Endothelial cell of umbilical vein (primary cell): ENCODE data around the gene IPPK. TPM values are rescaled to one million over a fixed set of nuclear protein-coding genes. Genes with fewer than 3 reads are reported as not detected.

ENCODE experiments used
- BruUV-seq: library from RNA; stranded (reverse); fragments of 400-500 nt; replicated peaks from 2 replicates; lab custom pipeline; 2021; lab: Mats Ljungman, UMichigan
- CTCF ChIA-PET: fragments of 300-600, 350-600 bp; sonication (Branson Sonifier 250); formaldehyde crosslinking; loops from one replicate; lab custom pipeline; 2021; ENCODE audit warnings: antibody characterized with exemption, inconsistent platforms; lab: Charles Lee
- POLR2A ChIA-PET: fragments of 300-600, 350-600 bp; sonication (Branson Sonifier 250); formaldehyde crosslinking; loops from one replicate; lab custom pipeline; 2021; ENCODE audit warnings: antibody characterized with exemption, inconsistent platforms; lab: Charles Lee
- DNase-seq: peaks from one replicate; pipeline ENCODE4 v3.0.0-alpha.2; 2011; ENCODE audit warnings: low read depth, low spot score
- FAIRE-seq: peaks from 2 replicates; lab custom pipeline; 2011; peaks lifted over from hg19 to GRCh38; lab: Jason Lieb, UNC
- H2AFZ ChIP-seq: 2 replicates; pipeline ENCODE4 v1.6.0; 2012; ENCODE audit warnings: low read depth, low read length, control low read depth, inconsistent platforms
- H3K27ac ChIP-seq: 2 replicates; pipeline ENCODE4 v1.5.1; 2011; ENCODE audit warnings: low read depth, mild to moderate bottlenecking, control low read depth, low read length, moderate library complexity; ENCODE audit not compliant: insufficient read depth
- H3K27me3 ChIP-seq, 2 experiments: 2 replicates each; pipeline versions ENCODE4 v1.6.0 to v1.6.1; 2011; ENCODE audit warnings: low read length in 2 of 2, mixed read lengths in 1 of 2; ENCODE audit not compliant: control insufficient read depth in 2 of 2, insufficient read depth in 2 of 2
- H3K36me3 ChIP-seq, 2 experiments: 2 replicates in 1 of 2; 3 replicates in 1 of 2; pipeline ENCODE4 v1.5.1; 2011; ENCODE audit warnings: low read length in 2 of 2, mild to moderate bottlenecking in 1 of 2, moderate library complexity in 1 of 2; ENCODE audit not compliant: control insufficient read depth in 2 of 2, insufficient read depth in 2 of 2; ENCODE audit errors: extremely low read depth in 1 of 2
- H3K4me1 ChIP-seq: 3 replicates; pipeline ENCODE4 v1.5.1; 2011; ENCODE audit warnings: mild to moderate bottlenecking, low read length; ENCODE audit not compliant: control insufficient read depth, insufficient read depth; ENCODE audit errors: extremely low read depth
- H3K4me2 ChIP-seq: 2 replicates; pipeline ENCODE4 v1.6.1; 2011; ENCODE audit warnings: low read length, control low read depth, mixed read lengths; ENCODE audit not compliant: insufficient read depth
- H3K4me3 ChIP-seq, 3 experiments: fragments of 200-600 bp in 1 of 3; sonication (generic), shearing (Covaris generic) in 1 of 3; replicated peaks in 1 of 3; 2 replicates each; pipeline ENCODE4 v1.5.1; 2011 to 2016; ENCODE audit warnings: control low read depth in 3 of 3, low read length in 3 of 3, mild to moderate bottlenecking in 2 of 3, inconsistent platforms in 1 of 3, low read depth in 1 of 3, moderate library complexity in 1 of 3; ENCODE audit not compliant: insufficient read depth in 1 of 3
- H3K79me2 ChIP-seq: 2 replicates; pipeline ENCODE4 v1.6.0; 2012; ENCODE audit warnings: low read length, inconsistent platforms; ENCODE audit not compliant: control insufficient read depth, insufficient read depth
- H3K9ac ChIP-seq: replicated peaks from 2 replicates; pipeline ENCODE3; 2011; ENCODE audit warnings: low read length, control low read depth; ENCODE audit not compliant: insufficient read depth; ENCODE audit errors: extremely low read depth
- H3K9me1 ChIP-seq: replicated peaks from 3 replicates; pipeline ENCODE4 v1.6.0; 2011; ENCODE audit warnings: mild to moderate bottlenecking, low read length; ENCODE audit not compliant: control insufficient read depth, insufficient read depth; ENCODE audit errors: extremely low read depth
- H3K9me3 ChIP-seq: replicated peaks from 2 replicates; pipeline ENCODE4 v1.5.1; 2012; ENCODE audit warnings: low read length, inconsistent platforms; ENCODE audit not compliant: control insufficient read depth, insufficient read depth
- H4K20me1 ChIP-seq: replicated peaks from 2 replicates; pipeline ENCODE3; 2011; ENCODE audit warnings: mild to moderate bottlenecking, low read length; ENCODE audit not compliant: control insufficient read depth, insufficient read depth; ENCODE audit errors: extremely low read depth
- CTCF ChIP-seq, 2 donors: IDR thresholded peaks; 1 replicate in 1 of 2; 2 replicates in 1 of 2; pipeline ENCODE4 v1.5.1; 2011; ENCODE audit warnings: low read length in 2 of 2, mild to moderate bottlenecking in 2 of 2, moderate library complexity in 2 of 2, control low read depth in 1 of 2, inconsistent platforms in 1 of 2, low read depth in 1 of 2; ENCODE audit not compliant: insufficient read depth in 1 of 2; ENCODE audit errors: extremely low read depth in 1 of 2
- EZH2 ChIP-seq: IDR thresholded peaks from 2 replicates; pipeline ENCODE4 v1.6.1; 2012; ENCODE audit warnings: borderline replicate concordance, low read depth, mild to moderate bottlenecking, moderate library complexity, low read length, inconsistent platforms; ENCODE audit not compliant: severe bottlenecking
- JUN ChIP-seq: IDR thresholded peaks from 2 replicates; pipeline ENCODE4 v1.6.1; 2011; ENCODE audit warnings: borderline replicate concordance, low read depth; ENCODE audit not compliant: insufficient read length, insufficient read depth
- MYC ChIP-seq: IDR thresholded peaks from one replicate; pipeline ENCODE4 v1.6.1; 2011; ENCODE audit warnings: mild to moderate bottlenecking, low read depth, low read length
- POLR2A ChIP-seq: IDR thresholded peaks from 2 replicates; pipeline ENCODE4 v1.6.1; 2012; ENCODE audit warnings: low read depth, mild to moderate bottlenecking, control low read depth, low read length
- POLR2AphosphoS5 ChIP-seq: IDR thresholded peaks from 2 replicates; pipeline ENCODE4 v1.6.1; 2012; ENCODE audit warnings: low read depth, mild to moderate bottlenecking, control low read depth, low read length, moderate library complexity; ENCODE audit not compliant: insufficient read depth
- dilution Hi-C: fragments of 300-500 bp; cut with MboI; formaldehyde crosslinking; loops from one replicate; pipeline ENCODE4 v1.15.0; 2019; ENCODE audit warnings: low sequenced_read_pairs; ENCODE audit not compliant: extremely low pct_ligation_motif_present
- intact Hi-C: fragments of 100-400 bp; cut with micrococcal nuclease; formaldehyde crosslinking; loops from one replicate; pipeline ENCODE4 v1.10.0; 2022
- polyA plus RNA-seq, 4 experiments: library from polyadenylated mRNA; depleted of rRNA in 3 of 4; stranded (reverse) in 3 of 4; unstranded in 1 of 4; fragments of >200 nt; gene quantifications; 2 replicates each; pipeline versions ENCODE4 v1.2.1 to v1.2.3, GENCODE V29; 2011 to 2012; ENCODE audit warnings: missing spikeins in 1 of 4
- total RNA-seq: library from RNA; stranded (reverse); gene quantifications from 2 replicates; pipeline ENCODE4 v1.2.3, GENCODE V29; 2021
- TF ChIP-seq, protein P1 (sequence below): IDR thresholded peaks from 2 replicates; pipeline ENCODE4 v1.6.1; 2011; ENCODE audit not compliant: insufficient read depth, insufficient read length

IPPK gene
- total and polyA plus RNA-seq, 2 donors (not counting 3 experiments of a cell fraction or from before 2014, with no cell fraction given), result 14.0 to 28.0 TPM

- intact Hi-C loops, result no loop called here
- CTCF ChIA-PET, result no interaction called here
These were observed 62.8 kb downstream of the IPPK start for GRCh38 chr9:92607088-92607487.

More at GRCh38 chr9:92607088-92607487, 62.8 kb downstream of the IPPK start:
- Histone ChIP-seq H3K36me3 (peaks cover under 1 to 7% of the 10 kb centered on the region in 2 experiments), H3K4me2 (no peak overlapping the region), H3K9me3 (no peaks in the 10 kb centered on the region), H3K27ac (no peak overlapping the region), H3K79me2 (no peaks in the 10 kb centered on the region), H3K27me3 (no peaks in the 10 kb centered on the region), H3K4me3 (no peak overlapping the region), H2AFZ (no peak overlapping the region), H4K20me1 (no peaks in the 10 kb centered on the region), H3K9ac (no peak overlapping the region), H3K4me1 (no peaks in the 10 kb centered on the region), H3K9me1 (no peaks in the 10 kb centered on the region)
- TF ChIP-seq JUN (no peak), POLR2AphosphoS5 (no peak), EZH2 (no peak), POLR2A (no peak), CTCF (IDR thresholded peaks at IDR 0.05; ENCODE audit: extremely low read depth in 1 of 2, insufficient read depth in 1 of 2, low read depth in 1 of 2, low read length in 2 of 2) (no peak), MYC (no peak)
- TF ChIP-seq, protein P1, sequence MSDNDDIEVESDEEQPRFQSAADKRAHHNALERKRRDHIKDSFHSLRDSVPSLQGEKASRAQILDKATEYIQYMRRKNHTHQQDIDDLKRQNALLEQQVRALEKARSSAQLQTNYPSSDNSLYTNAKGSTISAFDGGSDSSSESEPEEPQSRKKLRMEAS, result no peak
- POLR2A ChIA-PET, result no interaction called here
- dilution Hi-C loops, result no loop called here
- BruUV-seq, result no TSS peak
- DNase-seq, result peak; percentile 70
- no peak for FAIRE-seq
